Colonic mucosa (tissue), 4 donors: Measurements from ENCODE around the gene PCOLCE2. TPM values are rescaled to one million over a fixed set of nuclear protein-coding genes. Genes with fewer than 3 reads are reported as not detected.

Source experiments
- DNase-seq: peaks from one replicate; pipeline ENCODE4 v3.0.0-alpha.2; 2020
- H3K27ac ChIP-seq: fragments of 200-600 bp; one replicate; pipeline ENCODE4 v1.8.0; 2021
- H3K27me3 ChIP-seq: fragments of 200-600 bp; one replicate; pipeline ENCODE4 v1.8.0; 2021
- H3K36me3 ChIP-seq: fragments of 200-600 bp; one replicate; pipeline ENCODE4 v1.8.0; 2021
- H3K4me1 ChIP-seq: fragments of 200-600 bp; one replicate; pipeline ENCODE4 v1.8.0; 2021; ENCODE audit warnings: mild to moderate bottlenecking
- H3K4me3 ChIP-seq: fragments of 200-600 bp; one replicate; pipeline ENCODE4 v1.8.0; 2021
- H3K9ac ChIP-seq, 2 donors: one replicate each; pipeline ENCODE4 v1.7.0; 2013; ENCODE audit warnings: control low read depth in 2 of 2, low read depth in 2 of 2, low read length in 2 of 2
- H3K9me3 ChIP-seq: fragments of 200-600 bp; one replicate; pipeline ENCODE4 v1.8.0; 2021
- intact Hi-C: fragments of 100-400 bp; cut with DNase I; formaldehyde crosslinking; loops from one replicate; pipeline ENCODE4 v1.14.1; 2022
- total RNA-seq, 2 donors: library from RNA; stranded (reverse); fragmentation: NEBNext Ultra II Directional in 1 of 2; extraction: Animal tissue kit (Norgen Biotek cat#: 25700) in 1 of 2; gene quantifications; one replicate each; pipeline ENCODE4 v1.2.1, GENCODE V29; 2021
- TF ChIP-seq, protein P1 (sequence below): fragments of 200-600 bp; IDR thresholded peaks from one replicate; pipeline ENCODE4 v1.8.0; 2022; ENCODE audit warnings: antibody characterized with exemption, mild to moderate bottlenecking
- donor health status: healthy.
- donor health status: DM: no; HTN: no; CAD: no.
- donor health status: DM: no; HTN: no; CAD: no.

Gene PCOLCE2
- total RNA-seq, 2 donors from 2014 or later: 1.0 to 1.9 TPM

DNA sequence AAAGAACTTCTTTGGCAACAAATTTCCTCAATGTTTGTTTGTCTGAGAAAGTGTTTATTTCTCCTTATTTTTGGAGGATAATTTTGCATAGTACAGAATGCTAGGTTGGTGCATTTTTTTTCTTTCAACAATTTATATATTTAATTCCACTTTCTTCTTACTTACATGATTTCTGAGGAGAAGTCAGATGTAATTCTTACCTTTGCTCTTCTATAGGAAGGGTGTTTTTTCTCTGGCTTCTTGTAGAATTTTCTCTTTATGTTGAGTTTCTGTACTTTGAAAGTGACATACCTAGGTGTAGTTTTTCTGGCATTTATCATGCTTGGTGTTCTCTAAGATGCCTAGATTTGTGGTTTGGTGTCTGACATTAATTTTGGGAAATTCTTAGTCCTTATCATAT lies 34.8 kb upstream of the PCOLCE2 start:
- no peaks in the 10 kb centered on the region for H3K9me3 ChIP-seq
- no peak for DNase-seq
- H3K4me3 ChIP-seq: no peak overlapping the region
- H3K36me3 ChIP-seq: no peaks in the 10 kb centered on the region
- H3K9ac ChIP-seq: no peak overlapping the region
- H3K27ac ChIP-seq: no peak overlapping the region
- intact Hi-C loops: no loop called here
- H3K4me1 ChIP-seq: no peaks in the 10 kb centered on the region
- TF ChIP-seq, protein P1, sequence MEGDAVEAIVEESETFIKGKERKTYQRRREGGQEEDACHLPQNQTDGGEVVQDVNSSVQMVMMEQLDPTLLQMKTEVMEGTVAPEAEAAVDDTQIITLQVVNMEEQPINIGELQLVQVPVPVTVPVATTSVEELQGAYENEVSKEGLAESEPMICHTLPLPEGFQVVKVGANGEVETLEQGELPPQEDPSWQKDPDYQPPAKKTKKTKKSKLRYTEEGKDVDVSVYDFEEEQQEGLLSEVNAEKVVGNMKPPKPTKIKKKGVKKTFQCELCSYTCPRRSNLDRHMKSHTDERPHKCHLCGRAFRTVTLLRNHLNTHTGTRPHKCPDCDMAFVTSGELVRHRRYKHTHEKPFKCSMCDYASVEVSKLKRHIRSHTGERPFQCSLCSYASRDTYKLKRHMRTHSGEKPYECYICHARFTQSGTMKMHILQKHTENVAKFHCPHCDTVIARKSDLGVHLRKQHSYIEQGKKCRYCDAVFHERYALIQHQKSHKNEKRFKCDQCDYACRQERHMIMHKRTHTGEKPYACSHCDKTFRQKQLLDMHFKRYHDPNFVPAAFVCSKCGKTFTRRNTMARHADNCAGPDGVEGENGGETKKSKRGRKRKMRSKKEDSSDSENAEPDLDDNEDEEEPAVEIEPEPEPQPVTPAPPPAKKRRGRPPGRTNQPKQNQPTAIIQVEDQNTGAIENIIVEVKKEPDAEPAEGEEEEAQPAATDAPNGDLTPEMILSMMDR: no peak
- H3K27me3 ChIP-seq: no peaks in the 10 kb centered on the region

DNA sequence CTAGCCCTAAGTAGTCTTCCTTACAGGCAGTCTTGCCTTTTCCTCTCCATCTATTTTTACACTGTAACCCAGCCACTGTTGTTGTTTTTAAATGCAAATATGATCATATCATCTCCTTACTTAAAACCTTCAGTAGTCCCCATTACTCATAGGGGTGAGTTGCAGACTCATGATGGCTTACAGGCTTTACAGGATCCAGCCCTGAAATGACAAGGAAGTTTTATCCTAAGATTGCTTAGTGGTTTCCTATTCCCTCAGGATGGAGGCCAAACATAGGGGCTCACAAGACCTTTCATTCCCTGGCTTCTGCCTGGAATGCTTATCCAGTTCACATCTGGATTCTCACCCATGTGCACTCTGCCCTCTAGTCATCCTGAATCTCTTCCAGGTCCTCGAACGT lies 27.7 kb upstream of the PCOLCE2 start:
- Histone ChIP-seq H3K4me3 (no peak overlapping the region), H3K27me3 (no peaks in the 10 kb centered on the region), H3K9ac (no peak overlapping the region), H3K9me3 (no peaks in the 10 kb centered on the region), H3K27ac (no peak overlapping the region), H3K4me1 (no peaks in the 10 kb centered on the region), H3K36me3 (no peaks in the 10 kb centered on the region)
- no peak for DNase-seq
- intact Hi-C loops: no loop called here
- TF ChIP-seq, protein P1: no peak

DNA sequence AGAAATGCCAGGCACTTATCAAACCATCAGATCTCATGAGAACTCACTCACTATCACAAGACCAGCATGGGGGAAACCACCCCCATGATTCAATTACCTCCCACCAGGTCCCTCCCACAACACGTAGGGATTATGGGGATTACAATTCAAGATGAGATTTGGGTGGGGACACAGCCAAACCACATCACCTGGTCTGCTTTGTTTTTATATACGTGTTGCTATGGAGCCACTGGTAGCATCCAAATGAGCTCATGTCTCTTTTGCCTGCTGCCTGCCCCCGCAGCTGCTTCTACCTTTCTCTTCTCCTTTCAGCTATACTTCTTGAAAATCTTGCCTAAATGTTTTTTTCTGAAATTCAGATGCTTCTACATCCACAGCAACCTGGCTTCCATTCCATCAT lies 26.8 kb upstream of the PCOLCE2 start:
- Histone ChIP-seq H3K27me3 (no peaks in the 10 kb centered on the region), H3K36me3 (no peaks in the 10 kb centered on the region), H3K4me3 (no peak overlapping the region), H3K9ac (no peak overlapping the region), H3K4me1 (no peaks in the 10 kb centered on the region), H3K27ac (no peak overlapping the region), H3K9me3 (no peaks in the 10 kb centered on the region)
- DNase-seq: no peak
- TF ChIP-seq, protein P1: no peak
- intact Hi-C loops: no loop called here

DNA sequence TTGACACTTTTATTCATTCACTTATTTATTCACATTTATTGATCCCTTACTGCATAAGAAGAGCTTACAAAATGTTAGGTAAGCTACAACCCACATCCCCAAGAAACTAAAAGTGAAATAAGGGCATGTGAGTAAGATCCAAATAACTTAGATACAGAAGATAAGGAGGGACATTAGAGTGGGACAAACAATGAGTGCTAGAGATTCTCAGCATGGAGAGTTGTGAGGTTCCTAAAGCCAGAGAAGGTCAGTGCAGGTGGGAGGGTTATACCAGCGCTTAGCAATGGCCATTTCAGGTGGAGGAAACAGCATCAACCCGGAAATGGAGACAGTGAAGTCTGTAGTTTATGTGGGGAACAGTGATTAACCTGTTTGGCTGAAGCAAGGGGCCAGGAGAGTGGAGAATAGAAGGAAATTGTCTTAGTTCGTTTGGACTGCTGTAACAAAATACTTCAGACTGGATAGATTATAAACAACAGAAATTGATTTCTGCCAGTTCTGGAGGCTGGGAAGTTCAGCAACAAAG lies 25.5 kb upstream of the PCOLCE2 start:
- no peak overlapping the region for H3K4me3 ChIP-seq
- TF ChIP-seq, protein P1: no peak
- DNase-seq: no peak
- intact Hi-C loops: no loop called here
- H3K9me3 ChIP-seq: no peaks in the 10 kb centered on the region
- no peak overlapping the region for H3K27ac ChIP-seq
- no peak overlapping the region for H3K9ac ChIP-seq
- H3K27me3 ChIP-seq: no peaks in the 10 kb centered on the region
- H3K4me1 ChIP-seq: no peaks in the 10 kb centered on the region
- no peaks in the 10 kb centered on the region for H3K36me3 ChIP-seq

DNA sequence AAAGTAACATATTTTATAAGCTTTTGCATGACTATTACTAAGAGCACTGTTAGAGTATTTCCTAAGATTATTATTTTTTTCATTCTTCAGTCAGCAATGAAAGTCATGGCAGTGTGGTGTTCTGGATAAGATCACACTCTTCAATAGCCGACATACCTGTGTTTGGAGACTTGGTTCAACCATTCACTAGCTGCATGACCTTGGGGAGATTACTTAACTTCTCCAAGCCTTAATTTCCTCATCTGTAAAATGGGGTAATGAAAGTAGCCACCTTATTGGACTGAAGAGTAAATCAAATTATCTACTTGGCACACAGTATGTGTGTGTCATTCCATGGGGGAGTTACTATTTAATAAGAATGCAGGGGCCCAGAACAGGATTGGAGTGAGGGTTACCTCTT lies 24.5 kb upstream of the PCOLCE2 start:
- Histone ChIP-seq H3K4me3 (no peak overlapping the region), H3K27ac (no peak overlapping the region), H3K4me1 (no peaks in the 10 kb centered on the region), H3K9me3 (no peaks in the 10 kb centered on the region), H3K36me3 (no peaks in the 10 kb centered on the region), H3K27me3 (no peaks in the 10 kb centered on the region), H3K9ac (no peak overlapping the region)
- no peak for DNase-seq
- intact Hi-C loops: no loop called here
- TF ChIP-seq, protein P1: no peak
